Natural killer cell (primary cell): Measurements from ENCODE around the gene HMOX2. TPM values are rescaled to one million over a fixed set of nuclear protein-coding genes. Genes with fewer than 3 reads are reported as not detected.
A peak's percentile ranks its signal among the peaks of the same experiment; 100 is the strongest.

Experiments
- ATAC-seq, 3 donors: fragments of 150-1000 bp in 2 of 3; fragments of 200-7000 bp in 1 of 3; cut with Tn5 transposase; 1 replicate in 1 of 3; 2 replicates in 2 of 3; pipeline ENCODE4 v1.10.0; 2021; ENCODE audit warnings: mild to moderate bottlenecking in 2 of 3, moderate library complexity in 2 of 3
- DNase-seq, 2 donors: peaks; one replicate each; pipeline versions ENCODE4 v3.0.0 to v3.0.0-alpha.2; 2013 to 2021; ENCODE audit warnings: mixed read lengths in 1 of 2
- H3K27ac ChIP-seq: one replicate; pipeline ENCODE4 v1.5.1; 2013; ENCODE audit warnings: mild to moderate bottlenecking, low read length
- H3K27me3 ChIP-seq: one replicate; pipeline ENCODE4 v1.6.1; 2013; ENCODE audit warnings: low read length; ENCODE audit not compliant: control insufficient read depth, insufficient read depth
- H3K36me3 ChIP-seq: one replicate; pipeline ENCODE4 v1.6.1; 2013; ENCODE audit warnings: low read length; ENCODE audit not compliant: control insufficient read depth, insufficient read depth
- H3K4me1 ChIP-seq: one replicate; pipeline ENCODE4 v1.6.1; 2013; ENCODE audit warnings: low read length; ENCODE audit not compliant: control insufficient read depth, insufficient read depth
- H3K4me3 ChIP-seq: one replicate; pipeline ENCODE4 v1.5.1; 2013; ENCODE audit warnings: low read length
- H3K9me3 ChIP-seq: one replicate; pipeline ENCODE4 v1.6.1; 2013; ENCODE audit warnings: low read length; ENCODE audit not compliant: control insufficient read depth, insufficient read depth
- H3K27ac Mint-ChIP-seq, 2 donors: one replicate each; pipeline ENCODE4 v1.8.0; 2022; ENCODE audit warnings: mild to moderate bottlenecking in 2 of 2, mixed read lengths in 2 of 2, moderate library complexity in 1 of 2
- H3K27me3 Mint-ChIP-seq, 2 donors: one replicate each; pipeline ENCODE4 v1.8.0; 2022; ENCODE audit warnings: low read depth in 2 of 2, mixed read lengths in 2 of 2
- H3K36me3 Mint-ChIP-seq: one replicate; pipeline ENCODE4 v1.8.0; 2022; ENCODE audit warnings: mixed read lengths
- H3K4me1 Mint-ChIP-seq, 2 donors: one replicate each; pipeline ENCODE4 v1.8.0; 2022; ENCODE audit warnings: mixed read lengths in 2 of 2
- H3K4me3 Mint-ChIP-seq: one replicate; pipeline ENCODE4 v1.8.0; 2022; ENCODE audit warnings: mild to moderate bottlenecking, moderate library complexity, mixed read lengths
- H3K9me3 Mint-ChIP-seq, 2 donors: one replicate each; pipeline ENCODE4 v1.8.0; 2022; ENCODE audit warnings: mixed read lengths in 2 of 2
- WGBS: methylation state at CpG from one replicate; pipeline ENCODE4 v1.1.7; 2013; ENCODE audit warnings: missing lambda C conversion rate; ENCODE audit not compliant: insufficient coverage; 5-methylcytosine and 5-hydroxymethylcytosine counted together
- intact Hi-C: fragments of 100-400 bp; cut with micrococcal nuclease; formaldehyde crosslinking; loops from one replicate; pipeline ENCODE4 v1.14.2; 2022
- total RNA-seq, 4 donors: library from RNA; stranded (reverse); fragments of 120-200 nt in 1 of 4; gene quantifications; one replicate each; pipeline versions ENCODE4 v1.2.3 to v1.2.4, GENCODE V29; 2013 to 2022
- TF ChIP-seq, protein P1 (sequence below): fragments of 200-600 bp; IDR thresholded peaks from one replicate; pipeline ENCODE4 v1.8.0; 2022; ENCODE audit warnings: antibody characterized with exemption

Gene HMOX2
- total RNA-seq, 3 donors from 2014 or later (not counting 1 experiment from before 2014, with no cell fraction given), result 66.0 to 104 (median 77.3) TPM

DNA sequence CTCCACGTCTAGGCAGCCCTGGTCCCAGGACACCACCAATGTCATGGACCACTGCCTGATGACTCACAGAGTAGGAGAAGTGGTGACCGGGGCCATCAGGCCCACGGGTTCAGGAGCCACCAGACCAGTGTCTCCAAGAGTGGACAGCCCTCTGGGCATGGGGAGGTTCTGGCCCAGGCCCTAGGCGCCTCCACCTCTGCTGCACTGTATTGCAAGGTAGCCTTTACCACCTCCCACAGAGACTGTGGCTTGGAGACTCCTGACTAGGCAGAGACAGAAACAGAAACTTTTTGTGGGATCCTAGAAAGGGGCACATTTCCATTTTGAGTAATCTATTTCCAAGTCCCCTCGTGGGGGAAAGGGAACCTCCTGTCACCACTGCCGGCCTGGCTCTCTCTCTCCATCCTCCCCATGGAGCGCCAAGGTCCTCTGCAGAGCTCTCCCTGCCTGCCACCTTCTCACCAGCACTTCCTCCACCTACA, 59.5 kb downstream of the HMOX2 start:
- 49% methylated on average over 7 of the region's 7 CpGs for WGBS

DNA sequence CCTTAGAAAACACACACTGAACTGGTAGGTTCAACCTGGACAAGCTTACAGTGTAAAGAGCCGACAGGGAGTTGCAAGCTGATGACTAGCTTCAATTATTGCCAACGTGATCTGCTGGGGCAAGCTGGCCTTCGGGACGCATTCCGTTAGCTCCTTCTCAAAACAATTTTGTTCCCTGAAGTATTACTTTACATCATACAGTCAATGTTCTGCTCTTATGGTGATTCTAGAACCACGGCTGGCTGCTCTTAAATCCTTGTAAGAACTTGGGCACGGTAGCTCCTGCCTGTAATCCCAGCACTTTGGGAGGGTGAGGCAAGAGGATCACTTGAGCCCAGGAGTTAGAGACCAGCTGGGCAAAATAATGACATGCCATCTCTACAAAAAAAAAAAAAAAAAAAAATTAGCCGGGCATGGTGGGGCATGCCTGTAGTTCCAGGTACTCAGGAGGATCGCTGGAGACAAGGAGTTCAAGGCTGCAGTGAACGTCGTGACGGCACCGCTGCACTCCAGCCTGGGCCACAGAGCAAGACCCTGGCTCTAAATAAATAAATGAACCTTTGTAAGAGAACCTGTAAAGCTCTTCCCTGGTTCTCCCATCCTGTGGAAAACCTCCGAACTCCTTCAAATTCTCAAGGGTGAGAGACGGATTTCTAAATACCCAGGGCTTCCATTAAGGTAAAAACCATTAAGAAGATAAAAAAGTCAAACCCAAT, 60.4 kb downstream of the HMOX2 start:
- TF ChIP-seq, protein P1, sequence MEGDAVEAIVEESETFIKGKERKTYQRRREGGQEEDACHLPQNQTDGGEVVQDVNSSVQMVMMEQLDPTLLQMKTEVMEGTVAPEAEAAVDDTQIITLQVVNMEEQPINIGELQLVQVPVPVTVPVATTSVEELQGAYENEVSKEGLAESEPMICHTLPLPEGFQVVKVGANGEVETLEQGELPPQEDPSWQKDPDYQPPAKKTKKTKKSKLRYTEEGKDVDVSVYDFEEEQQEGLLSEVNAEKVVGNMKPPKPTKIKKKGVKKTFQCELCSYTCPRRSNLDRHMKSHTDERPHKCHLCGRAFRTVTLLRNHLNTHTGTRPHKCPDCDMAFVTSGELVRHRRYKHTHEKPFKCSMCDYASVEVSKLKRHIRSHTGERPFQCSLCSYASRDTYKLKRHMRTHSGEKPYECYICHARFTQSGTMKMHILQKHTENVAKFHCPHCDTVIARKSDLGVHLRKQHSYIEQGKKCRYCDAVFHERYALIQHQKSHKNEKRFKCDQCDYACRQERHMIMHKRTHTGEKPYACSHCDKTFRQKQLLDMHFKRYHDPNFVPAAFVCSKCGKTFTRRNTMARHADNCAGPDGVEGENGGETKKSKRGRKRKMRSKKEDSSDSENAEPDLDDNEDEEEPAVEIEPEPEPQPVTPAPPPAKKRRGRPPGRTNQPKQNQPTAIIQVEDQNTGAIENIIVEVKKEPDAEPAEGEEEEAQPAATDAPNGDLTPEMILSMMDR, result no peak
- peak overlapping the region; percentile 57 for H3K27ac ChIP-seq

More for the DNA sequence above, 59.5 kb downstream of the HMOX2 start:
- ATAC-seq (no peak), DNase-seq (no peak)
- Mint-ChIP-seq H3K9me3 (peaks cover 0 to 2% of the 10 kb centered on the region in 2 donors), H3K27me3 (no peaks in the 10 kb centered on the region), H3K4me3 (peak overlapping the region; percentile 68), H3K36me3 (no peaks in the 10 kb centered on the region), H3K27ac (peak overlapping the region; percentile 84 to 88), H3K4me1 (peaks cover 36 to 51% of the 10 kb centered on the region in 2 donors)
- TF ChIP-seq, protein P1, result no peak
- Histone ChIP-seq H3K4me1 (peaks cover 47% of the 10 kb centered on the region), H3K27me3 (no peaks in the 10 kb centered on the region), H3K4me3 (no peak overlapping the region), H3K27ac (peak overlapping the region; percentile 57), H3K36me3 (peaks cover 8% of the 10 kb centered on the region), H3K9me3 (peaks cover 9% of the 10 kb centered on the region)
- intact Hi-C loops, result loop anchor here (5.0 kb wide), 2 partner anchors 58 to 108 kb away; partner anchors contain the start of genes DNAJA3 and HMOX2

DNA sequence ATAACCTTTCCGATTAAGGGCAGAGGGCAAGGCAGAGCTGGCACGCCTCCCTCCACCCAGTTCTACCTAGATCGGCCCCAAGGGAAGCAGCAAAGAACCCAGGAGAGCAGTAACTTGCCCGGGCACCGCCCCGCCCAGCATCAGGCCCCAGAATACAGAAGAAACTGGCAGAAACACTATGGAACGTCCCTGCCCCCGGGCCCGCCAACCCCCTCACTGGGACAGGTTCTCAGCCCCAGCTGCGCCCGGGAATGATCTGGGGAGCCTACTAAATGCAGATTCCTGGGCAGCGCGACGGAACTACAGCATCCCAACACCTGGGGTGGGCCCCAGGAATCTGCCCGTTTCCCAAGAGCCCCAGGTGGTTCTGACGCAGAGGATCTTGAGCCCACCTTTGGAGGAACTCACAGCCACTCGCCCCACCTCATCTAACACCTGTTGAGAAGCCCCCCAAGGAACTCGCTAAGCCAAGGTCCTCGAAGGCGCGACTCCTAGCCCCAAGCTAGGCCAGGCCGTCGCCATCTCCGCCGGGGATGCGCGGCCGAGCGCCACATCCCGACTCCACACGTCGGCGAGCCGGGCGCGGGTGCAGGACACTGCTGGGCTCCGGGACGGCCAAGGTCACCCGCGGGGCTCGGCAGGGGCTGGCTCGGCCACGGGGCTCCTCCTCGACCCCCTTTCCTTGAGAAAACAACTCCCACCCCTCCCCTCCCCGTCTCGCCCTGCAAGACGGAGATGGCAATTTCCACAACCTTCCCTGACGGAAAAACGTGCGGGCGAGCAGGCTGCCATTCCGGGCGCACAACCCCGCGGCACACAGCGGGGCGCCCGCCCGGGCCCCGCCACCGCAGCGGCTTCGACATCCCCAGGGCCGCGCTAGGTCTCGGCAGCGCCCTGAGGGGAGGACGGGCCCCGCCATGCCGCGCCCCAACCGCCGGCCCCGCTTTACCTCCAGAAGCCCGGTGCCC, 61.5 kb downstream of the HMOX2 start:
- H3K36me3 ChIP-seq, result peaks cover under 1% of the 10 kb centered on the region

More for the DNA sequence above, 60.4 kb downstream of the HMOX2 start:
- Mint-ChIP-seq H3K36me3 (no peaks in the 10 kb centered on the region), H3K4me1 (peaks cover 36 to 51% of the 10 kb centered on the region in 2 donors), H3K9me3 (peaks cover 0 to 2% of the 10 kb centered on the region in 2 donors), H3K27ac (peak overlapping the region; percentile 84 to 88), H3K4me3 (peak overlapping the region; percentile 81), H3K27me3 (no peaks in the 10 kb centered on the region)
- 92% methylated on average over 15 of the region's 15 CpGs for WGBS
- Histone ChIP-seq H3K4me3 (no peak overlapping the region), H3K27me3 (no peaks in the 10 kb centered on the region), H3K4me1 (peaks cover 47% of the 10 kb centered on the region), H3K36me3 (peaks cover 8% of the 10 kb centered on the region), H3K9me3 (peaks cover 9% of the 10 kb centered on the region)
- intact Hi-C loops, result loop anchor here (5.0 kb wide), 2 partner anchors 59 to 109 kb away; partner anchors contain the start of genes DNAJA3 and HMOX2
- DNase-seq, result no peak
- no peak for ATAC-seq

More for the DNA sequence above, 61.5 kb downstream of the HMOX2 start:
- no peaks in the 10 kb centered on the region for H3K27me3 Mint-ChIP-seq
- H3K4me3 Mint-ChIP-seq, result peak overlapping the region; percentile 81
- H3K9me3 Mint-ChIP-seq, result peaks cover 0 to 2% of the 10 kb centered on the region in 2 donors
- DNase-seq (no peak), ATAC-seq (peak; percentile 47 to 61 (median 47))
- peak overlapping the region; percentile 60 for H3K4me3 ChIP-seq
- no peaks in the 10 kb centered on the region for H3K36me3 Mint-ChIP-seq
- peak overlapping the region; percentile 84 to 88 for H3K27ac Mint-ChIP-seq
- WGBS, result 17% methylated on average over 75 of the region's 75 CpGs
- H3K27me3 ChIP-seq, result no peaks in the 10 kb centered on the region
- TF ChIP-seq, protein P1, result no peak
- intact Hi-C loops, result loop anchor here (5.0 kb wide), 2 partner anchors 60 to 110 kb away; partner anchors contain the start of genes DNAJA3 and HMOX2
- peaks cover 47% of the 10 kb centered on the region for H3K4me1 ChIP-seq
- H3K27ac ChIP-seq, result peak overlapping the region; percentile 27
- H3K4me1 Mint-ChIP-seq, result peaks cover 36 to 45% of the 10 kb centered on the region in 2 donors
- peaks cover 9% of the 10 kb centered on the region for H3K9me3 ChIP-seq
